ENCODE measurements around the gene RPL22.

The RPL22 gene

GRCh38 chr1:6171548-6172124 lies 27.8 kb downstream of the RPL22 start:
- DNase-seq, result peak in 1 of 2 donors; percentile 23

- peak; percentile 4 to 25 for DNase-seq
These were observed 28.6 kb downstream of the RPL22 start for GRCh38 chr1:6170742-6171201.

GRCh38 chr1:6170116-6170741 lies 29.2 kb downstream of the RPL22 start:
- no peak for DNase-seq

GRCh38 chr1:6168947-6169586 lies 30.3 kb downstream of the RPL22 start:
- DNase-seq, result no peak

- DNase-seq, result no peak
These were observed 31.7 kb downstream of the RPL22 start for GRCh38 chr1:6167391-6168303.

- DNase-seq, result no peak
These were observed 32.6 kb downstream of the RPL22 start for GRCh38 chr1:6166655-6167390.

GRCh38 chr1:6166221-6166620 lies 33.2 kb downstream of the RPL22 start:
- no peak for DNase-seq

- DNase-seq, result no peak
These were observed 33.9 kb downstream of the RPL22 start for GRCh38 chr1:6165441-6165985.

- no peak for DNase-seq
These were observed 34.4 kb downstream of the RPL22 start for GRCh38 chr1:6165027-6165426.

- no peak for DNase-seq
These were observed 35.3 kb downstream of the RPL22 start for GRCh38 chr1:6163973-6164617.

- no peak for DNase-seq
These were observed 36.0 kb downstream of the RPL22 start for GRCh38 chr1:6163191-6163972.

- no peak for DNase-seq
These were observed 36.6 kb downstream of the RPL22 start for GRCh38 chr1:6162773-6163172.

- DNase-seq, result no peak
These were observed 37.1 kb downstream of the RPL22 start for GRCh38 chr1:6162341-6162740.

- no peak for DNase-seq
These were observed 41.2 kb downstream of the RPL22 start for GRCh38 chr1:6158181-6158580.

- no peak for DNase-seq
These were observed 41.7 kb downstream of the RPL22 start for GRCh38 chr1:6157528-6158174.

GRCh38 chr1:6157132-6157527 lies 42.3 kb downstream of the RPL22 start:
- no peak for DNase-seq

GRCh38 chr1:6154525-6155319 lies 44.7 kb downstream of the RPL22 start:
- DNase-seq, result no peak

- DNase-seq, result no peak
These were observed 46.5 kb downstream of the RPL22 start for GRCh38 chr1:6152882-6153281.

GRCh38 chr1:6152181-6152580 lies 47.2 kb downstream of the RPL22 start:
- DNase-seq, result no peak

Measured in inflammatory macrophage treated with lipopolysaccharide for 1 hour (primary cell).